GM19455 (cell line): ENCODE results near the gene FASTKD3.

Experiments used
- ATAC-seq: cut with Tn5 transposase; IDR thresholded peaks from one replicate; pipeline ENCODE4 v1.9.1; 2021; ENCODE audit not compliant: unreplicated experiment

The FASTKD3 gene

GRCh38 chr5:7881816-7882215 lies 13.0 kb upstream of the FASTKD3 start:
- ATAC-seq, result no peak

GRCh38 chr5:7881091-7881490 lies 12.3 kb upstream of the FASTKD3 start:
- no peak for ATAC-seq

GRCh38 chr5:7878381-7878873 lies 9.6 kb upstream of the FASTKD3 start:
- peak; percentile 92 for ATAC-seq

- no peak for ATAC-seq
Measured at GRCh38 chr5:7877851-7878250, 9.0 kb upstream of the FASTKD3 start.

- ATAC-seq, result peak; percentile 54
Measured at GRCh38 chr5:7876867-7877266, 8.0 kb upstream of the FASTKD3 start.

GRCh38 chr5:7875151-7875550 lies 6.3 kb upstream of the FASTKD3 start:
- ATAC-seq, result no peak

- no peak for ATAC-seq
Measured at GRCh38 chr5:7874639-7875038, 5.8 kb upstream of the FASTKD3 start.

GRCh38 chr5:7873216-7873615 lies 4.4 kb upstream of the FASTKD3 start:
- ATAC-seq, result no peak

- ATAC-seq, result no peak
Measured at GRCh38 chr5:7872517-7873130, 3.8 kb upstream of the FASTKD3 start.

GRCh38 chr5:7871653-7872052 lies 2.8 kb upstream of the FASTKD3 start:
- peak; percentile 25 for ATAC-seq

GRCh38 chr5:7869474-7870136 lies 774 bp upstream of the FASTKD3 start:
- ATAC-seq, result peak; percentile 25

- no peak for ATAC-seq
Measured at GRCh38 chr5:7868427-7868772, 431 bp downstream of the FASTKD3 start.

- no peak for ATAC-seq
Measured at GRCh38 chr5:7867260-7867659, 1.6 kb downstream of the FASTKD3 start.

- ATAC-seq, result no peak
Measured at GRCh38 chr5:7866196-7866595, 2.6 kb downstream of the FASTKD3 start.

- ATAC-seq, result no peak
Measured at GRCh38 chr5:7857926-7858632, 10.8 kb downstream of the FASTKD3 start.

GRCh38 chr5:7857361-7857760 lies 11.5 kb downstream of the FASTKD3 start:
- no peak for ATAC-seq

GRCh38 chr5:7856855-7857254 lies 12.0 kb downstream of the FASTKD3 start:
- no peak for ATAC-seq

GRCh38 chr5:7855611-7856010 lies 13.2 kb downstream of the FASTKD3 start:
- ATAC-seq, result no peak

GRCh38 chr5:7852988-7853387 lies 15.8 kb downstream of the FASTKD3 start:
- no peak for ATAC-seq

- no peak for ATAC-seq
Measured at GRCh38 chr5:7852542-7852941, 16.3 kb downstream of the FASTKD3 start.

GRCh38 chr5:7851617-7852289 lies 17.1 kb downstream of the FASTKD3 start:
- no peak for ATAC-seq

GRCh38 chr5:7851240-7851592 lies 17.6 kb downstream of the FASTKD3 start:
- ATAC-seq, result no peak
